Measurements from ENCODE around the gene DOCK4.

- TF ChIP-seq RAD21 (conservative IDR thresholded peaks at IDR 0.05 in 1 of 2, IDR thresholded peaks at IDR 0.05 in 1 of 2), result no peak
- TF ChIP-seq ESRRA (IDR thresholded peaks at IDR 0.05; ENCODE audit: borderline replicate concordance, low read length), result no peak
- no peak for TF ChIP-seq NR3C1 (IDR thresholded peaks at IDR 0.05)
- no peak for TF ChIP-seq KDM1A (IDR thresholded peaks at IDR 0.05; ENCODE audit: low read depth)
- TF ChIP-seq HEYL (CRISPR knock-in tag; IDR thresholded peaks at IDR 0.05), result no peak
- TF ChIP-seq RNF2 (IDR thresholded peaks at IDR 0.05; ENCODE audit: borderline replicate concordance, low read depth), result no peak
- no peak for TF ChIP-seq POLR2A (IDR thresholded peaks at IDR 0.05; ENCODE audit: low read length)
- TF ChIP-seq E2F6 (IDR thresholded peaks at IDR 0.05; ENCODE audit: borderline replicate concordance, low read depth), result no peak
Observed at GRCh38 chr7:111839261-111839660, 366.9 kb downstream of the DOCK4 start.
